Stimulated activated CD4-positive, alpha-beta T cell treated with anti-CD3 and anti-CD28 coated beads, Interleukin-4, amount 100 ng/mL, for 24 hours (primary cell): ENCODE measurements around the gene GPSM1.
A peak's percentile ranks its signal among the peaks of the same experiment; 100 is the strongest.
"Not testable (repeated sequence)": the region's sequence is repeated elsewhere in the genome, so short reads cannot be mapped to it uniquely, and the experiment has no call there.

Experiments used
- DNase-seq: peaks from one replicate; pipeline ENCODE4 v3.0.0-alpha.2; 2020

Gene GPSM1

DNA sequence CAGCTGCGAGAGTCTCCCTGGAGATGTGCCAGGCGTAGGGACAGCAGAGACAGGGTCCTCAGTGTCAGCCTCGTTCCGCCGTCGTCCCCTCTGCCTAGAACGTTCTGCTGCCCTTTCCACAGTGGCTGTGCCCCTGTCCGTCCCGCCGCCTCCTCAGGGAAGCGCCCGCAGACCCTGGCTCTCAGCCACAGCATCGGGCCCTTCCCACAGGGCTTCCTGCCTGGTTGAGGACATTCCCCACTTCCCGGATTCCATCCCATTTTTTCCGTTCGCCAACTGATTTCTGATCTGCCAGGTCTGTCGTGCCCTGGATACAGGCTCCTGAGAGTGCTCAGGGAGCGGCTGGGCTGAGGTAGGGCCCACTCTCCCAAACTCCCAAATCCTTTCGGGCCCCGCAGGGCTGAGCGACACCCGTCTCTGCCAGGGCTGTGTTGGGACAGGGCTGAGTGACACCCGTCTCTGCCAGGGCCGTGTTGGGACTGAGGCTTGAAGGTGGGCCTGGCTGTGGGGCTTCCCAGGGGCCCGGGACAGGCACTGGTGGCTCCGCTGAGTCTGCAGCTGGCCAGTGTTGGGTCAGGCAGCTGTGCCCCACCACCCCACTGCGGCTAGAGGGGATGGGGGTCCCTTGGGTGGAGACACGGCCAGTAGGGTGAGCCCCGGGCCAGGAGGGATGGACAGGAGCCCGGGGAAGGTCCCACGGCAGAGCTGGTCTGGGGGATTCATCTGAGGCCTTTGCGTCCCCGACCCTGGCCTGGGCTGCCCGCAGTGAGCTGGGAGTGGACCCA, 20.3 kb downstream of the GPSM1 start:
- DNase-seq = no peak

- no peak for DNase-seq
Measured at GRCh38 chr9:136348691-136349090, 21.4 kb downstream of the GPSM1 start.

DNA sequence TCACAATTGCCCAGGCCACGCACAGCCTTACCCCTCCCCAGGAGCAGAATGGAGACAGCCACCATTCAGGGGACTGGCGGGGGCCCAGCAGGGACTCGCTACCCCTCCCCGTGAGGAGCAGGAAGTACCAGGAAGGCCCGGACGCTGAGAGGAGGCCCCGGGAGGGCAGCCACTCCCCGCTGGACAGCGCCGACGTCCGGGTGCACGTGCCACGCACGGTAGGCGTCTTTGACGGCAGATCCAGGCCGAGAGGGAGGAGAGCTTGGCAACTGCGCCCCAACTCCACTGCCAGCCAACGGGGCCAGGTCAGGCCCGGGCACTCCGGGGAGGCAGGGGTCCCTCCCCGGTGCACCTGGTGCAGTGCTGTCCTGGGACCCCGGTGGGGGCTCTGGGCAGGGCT, 22.2 kb downstream of the GPSM1 start:
- no peak for DNase-seq

DNA sequence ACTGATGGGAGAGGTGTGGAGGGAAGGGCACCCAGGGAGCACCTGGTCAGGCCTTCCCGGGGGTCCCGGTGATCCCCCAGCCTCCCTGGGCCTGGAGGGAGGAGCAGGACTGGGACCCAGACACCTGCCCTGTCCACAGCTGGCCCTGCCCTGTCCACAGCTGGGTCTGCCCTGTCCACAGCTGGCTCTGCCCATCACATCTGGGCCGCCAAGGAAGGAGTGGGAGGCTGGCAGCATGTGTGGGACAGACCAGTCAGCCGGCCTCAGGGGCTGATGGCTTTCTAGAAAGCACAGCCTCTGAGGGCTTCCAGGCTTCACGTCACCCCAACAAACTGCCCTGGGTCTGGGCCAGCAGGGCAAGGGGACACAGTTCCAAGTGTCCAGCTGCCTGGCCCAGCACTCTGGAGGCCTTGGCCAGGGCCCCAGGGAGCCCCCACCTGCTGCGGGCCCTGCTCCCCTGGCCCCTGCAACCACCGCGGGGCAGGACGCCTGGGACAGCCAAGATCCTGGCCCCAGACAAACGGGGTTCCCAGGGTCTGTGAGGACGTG, 24.0 kb downstream of the GPSM1 start:
- no peak for DNase-seq

DNA sequence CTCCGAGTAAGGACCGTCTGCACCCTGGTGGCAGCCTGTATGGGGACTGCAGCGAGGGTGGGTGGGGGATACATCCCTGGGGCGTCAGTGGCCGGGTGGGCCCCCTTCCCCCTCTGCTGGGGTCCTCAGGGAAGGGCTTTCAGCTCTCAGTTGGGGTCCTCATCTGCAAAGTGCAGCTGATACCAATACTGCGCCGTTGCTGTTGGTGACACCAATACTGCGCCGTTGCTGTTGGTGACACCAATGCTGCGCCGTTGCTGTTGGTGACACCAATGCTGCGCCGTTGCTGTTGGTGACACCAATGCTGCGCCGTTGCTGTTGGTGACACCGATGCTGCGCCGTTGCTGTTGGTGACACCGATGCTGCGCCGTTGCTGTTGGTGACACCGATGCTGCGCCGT, 24.5 kb downstream of the GPSM1 start:
- DNase-seq = not testable (repeated sequence)

DNA sequence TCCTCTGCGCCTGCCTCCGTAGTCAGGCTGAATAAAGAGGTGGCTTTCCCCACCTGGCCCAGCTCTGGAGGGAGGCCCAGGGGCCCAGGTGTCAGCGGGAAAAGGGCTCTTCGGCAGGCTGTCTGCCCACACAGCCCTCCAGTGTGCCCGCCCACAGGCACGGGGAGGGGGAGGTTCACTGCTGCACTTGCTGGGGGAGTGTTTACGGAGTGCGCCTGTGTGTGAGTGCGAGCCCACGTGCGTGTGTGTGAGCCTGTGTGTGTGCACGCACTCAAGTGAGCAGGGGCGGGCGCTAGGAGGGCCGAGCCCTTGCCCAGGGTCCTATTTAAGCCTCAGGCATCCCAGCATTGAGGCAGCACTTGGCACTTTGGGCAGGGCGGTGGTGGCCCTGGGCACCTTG, 25.3 kb downstream of the GPSM1 start:
- DNase-seq = no peak

DNA sequence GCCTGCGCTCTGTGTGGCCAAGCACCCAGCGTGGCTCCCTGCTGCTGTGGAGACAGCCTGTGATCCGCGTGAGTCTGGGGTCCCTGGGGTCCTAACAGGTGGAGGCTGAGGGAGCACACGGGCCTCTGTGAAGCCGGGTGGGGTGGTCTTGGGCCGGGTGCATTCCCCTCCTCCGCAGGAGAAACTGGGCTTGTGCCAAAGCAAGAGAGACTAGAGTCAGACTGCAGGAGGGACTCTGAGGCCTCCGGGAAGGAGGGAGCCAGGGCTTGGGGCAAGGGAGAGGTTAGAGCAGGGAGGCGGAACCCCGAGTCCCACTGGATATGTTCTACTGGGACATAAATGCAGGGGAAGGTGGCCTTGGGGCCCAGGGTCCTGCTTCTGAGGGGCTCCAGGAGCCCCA, 25.7 kb downstream of the GPSM1 start:
- no peak for DNase-seq

DNA sequence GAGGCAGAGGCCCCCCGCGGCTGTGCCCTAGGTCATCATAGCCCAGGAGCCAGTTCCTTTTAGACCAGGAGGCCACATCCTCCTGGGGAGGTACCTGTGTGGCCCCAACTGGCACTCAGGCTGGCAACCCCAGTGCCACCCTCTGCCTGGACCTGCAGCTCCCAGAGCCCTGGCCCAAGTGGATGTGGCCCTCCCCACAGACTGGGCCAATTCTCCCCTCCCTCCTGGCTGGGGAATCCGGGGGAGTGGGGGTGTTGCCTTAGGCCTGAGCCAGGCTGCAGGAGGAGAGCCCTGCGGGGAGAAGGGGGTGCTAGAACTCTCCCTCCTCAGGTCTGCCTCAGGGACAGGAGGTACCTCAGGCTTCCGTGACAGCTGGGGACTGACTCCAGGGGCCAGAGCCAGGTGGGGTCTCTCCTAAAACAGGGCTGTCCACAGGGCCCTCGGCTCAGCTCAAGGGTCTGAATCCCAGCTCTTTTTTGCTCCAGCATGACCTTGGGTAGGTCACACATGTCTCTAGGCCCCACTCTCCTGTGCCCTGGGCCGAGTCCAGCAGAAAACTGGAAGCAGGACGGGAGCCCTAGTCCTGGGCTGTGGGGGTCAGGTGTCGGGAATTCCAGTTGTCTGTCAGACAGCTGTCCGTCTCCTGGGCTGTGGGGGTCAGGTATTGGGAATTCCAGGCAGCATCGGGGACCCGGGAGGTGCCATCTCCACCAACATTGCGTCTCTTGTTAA, 26.6 kb downstream of the GPSM1 start:
- no peak for DNase-seq

DNA sequence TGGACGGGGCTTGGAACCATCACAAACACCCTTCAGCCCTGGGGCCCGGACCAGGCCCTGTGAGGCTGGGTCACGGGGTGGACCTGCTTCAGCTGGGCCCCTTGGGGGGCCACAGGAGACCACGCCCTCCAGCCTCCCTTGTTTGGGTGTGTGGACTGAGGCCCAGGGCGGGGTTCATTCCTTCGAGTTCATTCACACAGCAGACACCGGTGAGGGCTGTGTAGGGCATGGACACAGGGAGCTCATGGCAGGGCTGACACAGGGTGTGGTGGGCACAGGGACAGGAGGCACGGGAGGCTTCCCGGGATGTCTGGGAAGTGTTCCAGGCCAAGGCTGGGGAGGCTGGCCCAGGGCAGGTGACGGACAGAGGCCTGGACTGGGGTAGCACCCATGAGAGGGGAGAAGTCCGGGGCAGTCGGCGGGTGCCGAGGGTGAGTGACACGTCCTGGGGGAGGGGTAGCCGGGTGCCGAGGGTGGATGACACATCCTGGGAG, 27.3 kb downstream of the GPSM1 start:
- DNase-seq = no peak

GRCh38 chr9:136355616-136356557, 28.5 kb downstream of the GPSM1 start:
- no peak for DNase-seq

GRCh38 chr9:136357202-136357725, 29.9 kb downstream of the GPSM1 start:
- no peak for DNase-seq

DNA sequence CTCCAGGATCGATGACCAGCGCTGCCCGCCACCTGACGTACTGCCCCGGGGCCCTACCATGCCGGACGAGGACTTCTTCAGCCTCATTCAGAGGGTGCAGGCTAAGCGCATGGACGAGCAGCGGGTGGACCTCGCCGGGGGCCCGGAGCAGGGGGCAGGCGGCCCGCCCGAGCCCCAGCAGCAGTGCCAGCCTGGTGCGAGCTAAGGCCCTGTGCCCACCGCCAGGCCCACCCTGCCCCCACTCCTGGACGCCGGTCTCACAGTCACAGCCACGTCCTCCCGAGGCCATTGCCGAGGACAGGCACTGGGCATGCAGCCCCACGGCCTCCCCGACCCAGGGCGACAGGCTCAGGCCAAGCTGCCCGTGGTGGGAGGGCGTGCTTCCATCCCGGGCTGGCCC, 30.7 kb downstream of the GPSM1 start:
- DNase-seq = no peak

- no peak for DNase-seq
Measured at GRCh38 chr9:136358888-136359287, 31.5 kb downstream of the GPSM1 start.

GRCh38 chr9:136359774-136360718, 32.7 kb downstream of the GPSM1 start:
- no peak for DNase-seq

DNA sequence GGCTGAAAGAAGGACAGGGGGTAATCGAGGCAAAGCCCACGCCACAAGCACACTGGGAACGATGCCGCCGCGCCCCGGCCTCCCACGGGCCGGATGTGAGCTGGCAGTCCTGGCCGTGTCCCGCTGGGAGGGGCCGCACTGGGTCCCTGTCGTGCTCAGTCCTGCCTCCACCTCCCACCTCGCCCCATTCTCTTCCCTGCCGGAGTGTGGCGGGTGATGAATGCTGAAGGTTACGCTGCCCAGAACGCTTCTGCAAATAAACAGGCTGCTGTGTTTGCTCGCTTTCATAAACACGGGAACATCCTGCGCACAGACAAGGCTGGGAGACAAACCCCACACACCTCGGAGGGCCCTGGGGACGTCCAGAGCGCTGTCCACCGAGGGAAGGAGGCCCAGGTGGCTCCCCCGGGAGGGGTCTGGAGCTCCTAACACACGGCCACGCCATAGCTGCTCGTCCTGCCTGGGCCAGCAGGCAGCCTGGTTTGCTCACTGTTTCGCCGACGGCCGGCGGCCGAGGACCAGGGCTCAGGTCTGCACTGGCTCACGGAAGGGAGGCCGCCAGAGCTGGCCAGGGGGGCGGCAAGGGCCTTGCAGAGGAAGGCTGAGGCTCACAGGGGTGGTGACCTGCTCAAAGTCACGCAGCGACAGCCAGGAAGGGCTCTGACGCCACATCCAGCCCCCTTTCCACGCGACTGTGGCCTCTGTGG, 33.9 kb downstream of the GPSM1 start:
- DNase-seq = no peak

DNA sequence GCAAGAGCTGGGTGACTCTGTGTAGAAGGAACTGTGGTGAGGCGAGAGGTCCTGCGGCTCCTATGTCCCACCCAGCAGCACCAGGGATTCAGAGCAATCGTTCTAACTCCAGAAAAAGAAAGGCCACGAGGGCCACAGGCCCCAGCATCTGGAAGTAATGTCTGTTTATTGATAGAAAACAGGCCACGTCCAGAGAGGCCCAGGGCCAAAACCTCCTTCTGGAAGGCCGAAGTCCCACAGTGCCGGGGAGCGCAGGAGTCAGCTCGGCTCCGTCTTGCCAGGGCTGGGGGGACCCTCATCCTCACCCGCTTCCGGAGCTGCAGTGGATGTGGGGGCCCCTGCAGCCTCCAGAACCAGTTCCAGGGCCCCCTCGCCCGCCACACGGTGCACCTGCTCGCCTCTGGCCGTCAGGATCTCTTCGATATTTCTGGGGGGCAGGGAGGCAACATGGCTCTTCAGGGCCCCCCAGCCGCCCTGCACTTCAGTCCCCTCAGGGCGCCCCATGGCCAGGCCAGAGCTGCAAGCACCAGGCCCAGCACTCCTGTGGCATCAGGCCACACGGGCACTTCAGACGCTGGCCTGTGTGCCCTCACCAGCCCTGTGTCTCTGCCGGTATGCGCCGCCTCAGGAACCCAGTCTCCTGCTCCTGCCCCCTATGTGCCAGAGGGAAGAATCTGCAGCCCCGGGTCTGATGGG, 34.6 kb downstream of the GPSM1 start:
- no peak for DNase-seq

DNA sequence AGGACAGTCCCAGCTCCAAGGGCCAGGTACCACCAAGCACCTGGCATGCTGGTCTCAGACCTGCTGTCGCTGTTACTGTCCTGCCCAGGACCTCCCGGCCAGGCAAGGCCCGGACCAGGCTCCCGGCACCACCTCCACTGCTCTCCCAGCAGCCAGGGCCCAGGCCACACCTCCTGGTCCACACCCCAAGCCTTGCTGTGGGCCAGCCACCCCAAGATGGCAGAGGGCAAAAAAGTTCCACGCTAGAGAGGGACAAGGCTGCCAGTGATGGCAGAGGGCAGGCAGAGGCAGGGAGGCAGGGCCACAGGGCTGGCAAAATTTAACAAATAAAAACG, 35.1 kb downstream of the GPSM1 start:
- no peak for DNase-seq

- peak; percentile 95 for DNase-seq
Measured at GRCh38 chr9:136363106-136363948, 36.0 kb downstream of the GPSM1 start, which contains the start of gene DNLZ. Gene DNLZ, minus strand, starts transcription at chr9:136363744. Its CDS starts 30 bp downstream, at chr9:136363714.
